ENCODE data around the gene PDE4B.

PDE4B gene

GRCh38 chr1:66355756-66356155 is 563.1 kb downstream of the PDE4B start:
- DNase-seq (ENCODE audit: low read depth, low spot score) = no peak
- in situ Hi-C loops (cut with HindIII; ENCODE audit: low sequenced_read_pairs) = no loop called here
- no peak overlapping the region for H3K4me3 ChIP-seq (ENCODE audit: low read depth, low read length)
- TF ChIP-seq CTCF (IDR thresholded peaks at IDR 0.05; ENCODE audit: low read depth, low read length) = no peak

GRCh38 chr1:66356605-66357004 is 563.9 kb downstream of the PDE4B start:
- DNase-seq (ENCODE audit: low read depth, low spot score) = no peak
- no peak overlapping the region for H3K4me3 ChIP-seq (ENCODE audit: low read depth, low read length)
- in situ Hi-C loops (cut with HindIII; ENCODE audit: low sequenced_read_pairs) = no loop called here
- TF ChIP-seq CTCF (IDR thresholded peaks at IDR 0.05; ENCODE audit: low read depth, low read length) = no peak

GRCh38 chr1:66357021-66357420 is 564.3 kb downstream of the PDE4B start:
- no peak for TF ChIP-seq CTCF (IDR thresholded peaks at IDR 0.05; ENCODE audit: low read depth, low read length)
- no peak for DNase-seq (ENCODE audit: low read depth, low spot score)
- H3K4me3 ChIP-seq (ENCODE audit: low read depth, low read length) = no peak overlapping the region
- in situ Hi-C loops (cut with HindIII; ENCODE audit: low sequenced_read_pairs) = no loop called here

- no peak for TF ChIP-seq CTCF (IDR thresholded peaks at IDR 0.05; ENCODE audit: low read depth, low read length)
- no peak overlapping the region for H3K4me3 ChIP-seq (ENCODE audit: low read depth, low read length)
- in situ Hi-C loops (cut with HindIII; ENCODE audit: low sequenced_read_pairs) = no loop called here
- DNase-seq (ENCODE audit: low read depth, low spot score) = no peak
Measured at GRCh38 chr1:66357478-66358197, 564.9 kb downstream of the PDE4B start.

GRCh38 chr1:66359269-66359668 is 566.6 kb downstream of the PDE4B start:
- H3K4me3 ChIP-seq (ENCODE audit: low read depth, low read length) = no peak overlapping the region
- in situ Hi-C loops (cut with HindIII; ENCODE audit: low sequenced_read_pairs) = no loop called here
- TF ChIP-seq CTCF (IDR thresholded peaks at IDR 0.05; ENCODE audit: low read depth, low read length) = no peak
- DNase-seq (ENCODE audit: low read depth, low spot score) = no peak

- in situ Hi-C loops (cut with HindIII; ENCODE audit: low sequenced_read_pairs) = no loop called here
- no peak overlapping the region for H3K4me3 ChIP-seq (ENCODE audit: low read depth, low read length)
- DNase-seq (ENCODE audit: low read depth, low spot score) = no peak
- no peak for TF ChIP-seq CTCF (IDR thresholded peaks at IDR 0.05; ENCODE audit: low read depth, low read length)
Measured at GRCh38 chr1:66359815-66360214, 567.1 kb downstream of the PDE4B start.

Data from astrocyte of the spinal cord (primary cell).